Motor neuron (in vitro differentiated cells): ENCODE results near the gene DDX41. TPM values are rescaled to one million over a fixed set of nuclear protein-coding genes. Genes with fewer than 3 reads are reported as not detected.
A peak's percentile ranks its signal among the peaks of the same experiment; 100 is the strongest.
"Not testable (repeated sequence)": the region's sequence is repeated elsewhere in the genome, so short reads cannot be mapped to it uniquely, and the experiment has no call there.

Source experiments
- ATAC-seq, 8 experiments: fragments of 200-7000 bp; cut with Tn5 transposase; replicated peaks in 6 of 8; 2 replicates each; pipeline ENCODE4 v1.8.0; 2021; ENCODE audit warnings: mild to moderate bottlenecking in 8 of 8, moderate library complexity in 8 of 8
- H3K27ac ChIP-seq, 2 donors: fragments of 250-450 bp; sonication (Bioruptor Pico); 2 replicates each; pipeline ENCODE4 v1.9.0; 2021; ENCODE audit warnings: antibody characterized with exemption in 2 of 2, mild to moderate bottlenecking in 2 of 2, moderate library complexity in 1 of 2
- H3K4me1 ChIP-seq, 2 donors: fragments of 250-450 bp; sonication (Bioruptor Pico); replicated peaks in 1 of 2; 2 replicates each; pipeline ENCODE4 v1.6.1; 2021; ENCODE audit warnings: antibody characterized with exemption in 2 of 2, mild to moderate bottlenecking in 2 of 2, moderate library complexity in 1 of 2
- H3K4me3 ChIP-seq, 5 donors: fragments of 250-450 bp; sonication (Bioruptor Pico); 2 replicates each; pipeline ENCODE4 v1.9.0; 2021; ENCODE audit warnings: antibody characterized with exemption in 5 of 5, mild to moderate bottlenecking in 5 of 5, moderate library complexity in 4 of 5
- WGBS, 10 experiments: fragments of 450-650 bp; shearing (Covaris generic); methylation state at CpG; one replicate each; pipeline ENCODE4 v1.0.0; 2022; 5-methylcytosine and 5-hydroxymethylcytosine counted together
- in situ Hi-C, 9 experiments: fragments of 400-800 bp; cut with MboI; loops; one replicate each; pipeline ENCODE4 v1.15.0; 2021; ENCODE audit warnings: low sequenced_read_pairs in 9 of 9, low pct_unique_long_range_greater_than_20kb in 2 of 9; ENCODE audit not compliant: unreplicated experiment in 9 of 9
- total RNA-seq, 8 experiments: library from RNA; unstranded; fragments of 300-600 nt; gene quantifications; 2 replicates each; pipeline versions ENCODE4 v1.2.3 to v1.2.4, GENCODE V29; 2022

The DDX41 gene
- total RNA-seq, 8 experiments from 2014 or later = 72.7 to 158 (median 97.0) TPM

DNA sequence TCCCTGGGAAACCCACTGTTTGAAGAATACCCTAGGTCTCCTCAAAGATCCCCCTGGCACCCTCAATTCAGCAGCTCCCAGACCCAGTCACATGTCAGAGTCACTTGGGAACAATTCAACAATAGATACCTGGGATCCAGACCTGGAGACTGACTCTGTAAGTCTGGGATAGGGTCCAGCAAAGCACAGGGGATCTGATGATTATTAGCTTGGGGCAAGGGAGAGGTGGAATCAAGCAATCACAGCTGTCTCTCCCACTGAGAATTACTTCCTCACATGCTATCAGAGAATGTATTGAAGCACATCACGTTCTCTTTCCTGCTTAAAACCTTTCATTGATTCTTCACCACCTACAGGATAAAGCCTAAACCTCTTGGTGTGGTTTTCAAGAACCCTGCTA lies 31.7 kb upstream of the DDX41 start:
- ATAC-seq = no peak
- WGBS, 10 experiments = 43 to 100% (median 86%) methylated on average over 1 of the region's 1 CpG; no CpG with 5 or more reads in 7 of the 10 experiments
- in situ Hi-C loops = no loop called here
- no peak overlapping the region for H3K4me3 ChIP-seq
- peaks cover 22 to 25% of the 10 kb centered on the region in 2 donors for H3K4me1 ChIP-seq
- no peak overlapping the region for H3K27ac ChIP-seq

- Histone ChIP-seq H3K27ac (no peak overlapping the region), H3K4me3 (no peak overlapping the region), H3K4me1 (peaks cover 20 to 26% of the 10 kb centered on the region in 2 donors)
- in situ Hi-C loops = no loop called here
- WGBS, 10 experiments = 43 to 100% (median 94%) methylated on average over 1 to 3 of the region's 3 CpGs; no CpG with 5 or more reads in 1 of the 10 experiments
- peak in 1 of 8 experiments; percentile 4 for ATAC-seq
Observed at GRCh38 chr5:177547736-177548135, 31.0 kb upstream of the DDX41 start.

GRCh38 chr5:177546258-177546741 lies 29.5 kb upstream of the DDX41 start:
- 0 to 71% (median 22%) methylated on average over 1 of the region's 1 CpG; no CpG with 5 or more reads in 6 of the 10 experiments for WGBS, 10 experiments
- H3K27ac ChIP-seq = peak overlapping the region in 1 of 2 donors; percentile 12
- no peak overlapping the region for H3K4me3 ChIP-seq
- peak; percentile 80 to 97 (median 86) for ATAC-seq
- in situ Hi-C loops = no loop called here
- H3K4me1 ChIP-seq = peaks cover 13 to 20% of the 10 kb centered on the region in 2 donors

- peak in 6 of 8 experiments; percentile 7 to 63 (median 42) for ATAC-seq
- peak overlapping the region in 1 of 2 donors; percentile 50 for H3K27ac ChIP-seq
- 0 to 100% (median 59%) methylated on average over 1 to 4 of the region's 4 CpGs for WGBS, 10 experiments
- in situ Hi-C loops = no loop called here
- no peak overlapping the region for H3K4me3 ChIP-seq
- H3K4me1 ChIP-seq = peaks cover 13 to 20% of the 10 kb centered on the region in 2 donors
Observed at GRCh38 chr5:177545487-177546257, 28.9 kb upstream of the DDX41 start.

- in situ Hi-C loops = no loop called here
- Histone ChIP-seq H3K4me3 (no peak overlapping the region), H3K27ac (no peak overlapping the region), H3K4me1 (peaks cover 13 to 20% of the 10 kb centered on the region in 2 donors)
- ATAC-seq = peak in 1 of 8 experiments; percentile 25
- WGBS, 10 experiments = 14 to 93% (median 75%) methylated on average over 1 to 4 of the region's 4 CpGs; no CpG with 5 or more reads in 1 of the 10 experiments
Observed at GRCh38 chr5:177542816-177543465, 26.2 kb upstream of the DDX41 start.

DNA sequence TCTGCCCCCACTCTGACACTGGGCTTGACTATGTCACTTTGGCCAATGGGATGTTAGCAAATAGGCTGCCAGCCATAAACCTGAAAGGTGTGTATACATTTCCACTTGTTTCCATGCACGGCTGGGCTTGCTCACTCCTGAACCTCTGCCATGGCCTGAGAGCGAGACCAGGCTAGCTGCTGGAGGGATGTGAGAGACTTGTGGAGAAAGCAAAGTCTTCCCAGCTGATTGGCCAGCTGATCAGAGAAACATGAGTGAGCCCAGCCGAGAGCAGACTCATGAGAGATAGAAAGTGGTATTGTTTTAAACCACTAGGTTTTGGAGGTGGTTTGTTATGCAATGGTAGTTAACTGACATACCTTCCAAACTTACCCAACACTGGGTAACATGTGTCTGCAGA lies 23.7 kb upstream of the DDX41 start:
- in situ Hi-C loops = no loop called here
- WGBS, 10 experiments = 67 to 100% (median 96%) methylated on average over 1 to 3 of the region's 3 CpGs; no CpG with 5 or more reads in 1 of the 10 experiments

DNA sequence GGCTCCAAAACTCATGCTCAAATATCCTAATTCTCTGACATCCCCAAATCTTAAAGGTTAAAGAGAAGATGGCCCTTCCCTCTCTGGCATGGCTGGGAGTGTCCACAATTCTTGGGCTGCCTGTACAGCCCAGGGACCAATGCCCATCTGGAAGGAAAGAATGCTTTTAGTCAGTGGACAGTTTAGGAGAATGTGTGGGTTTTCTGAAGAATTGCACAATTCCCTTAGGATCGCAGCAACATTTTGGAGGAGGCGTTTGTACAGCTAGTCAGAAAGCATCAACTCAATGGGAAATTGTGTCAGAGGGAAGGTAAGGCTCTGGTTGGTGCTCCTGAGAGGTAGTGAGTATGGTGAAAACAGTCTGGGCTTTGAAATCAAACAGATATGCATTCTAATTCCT lies 22.6 kb upstream of the DDX41 start:
- WGBS, 10 experiments = 7 to 88% (median 80%) methylated on average over 1 to 2 of the region's 2 CpGs; no CpG with 5 or more reads in 7 of the 10 experiments
- ATAC-seq = peak in 2 of 8 experiments; percentile 28 to 42
- Histone ChIP-seq H3K4me3 (no peak overlapping the region), H3K4me1 (peaks cover 0 to 4% of the 10 kb centered on the region in 2 donors), H3K27ac (no peak overlapping the region)
- in situ Hi-C loops = no loop called here

More for the DNA sequence above, 23.7 kb upstream of the DDX41 start:
- no peak overlapping the region for H3K4me3 ChIP-seq
- peaks cover 2 to 5% of the 10 kb centered on the region in 2 donors for H3K4me1 ChIP-seq
- no peak for ATAC-seq
- H3K27ac ChIP-seq = no peak overlapping the region

DNA sequence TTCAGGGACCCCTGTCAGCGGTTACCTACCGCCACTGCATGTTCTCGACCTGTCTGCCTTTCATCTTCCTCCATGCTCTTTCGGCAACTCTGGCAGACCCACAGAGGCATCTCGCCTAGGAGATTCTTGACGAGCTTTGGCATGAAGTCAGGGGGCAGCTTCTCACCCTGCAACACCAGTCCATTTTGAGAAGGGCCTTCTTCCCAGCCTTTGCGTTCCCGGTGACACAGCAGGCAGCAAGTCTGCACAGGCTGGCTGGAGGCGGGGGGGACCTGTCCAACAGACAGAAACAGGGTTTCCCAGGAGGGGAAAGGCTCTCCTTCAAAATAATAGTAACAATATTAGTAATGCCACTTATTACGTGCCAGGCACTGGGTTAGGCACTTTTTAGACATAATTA lies 22.1 kb upstream of the DDX41 start:
- Histone ChIP-seq H3K4me1 (peaks cover 0 to 4% of the 10 kb centered on the region in 2 donors), H3K27ac (no peak overlapping the region), H3K4me3 (no peak overlapping the region)
- in situ Hi-C loops = no loop called here
- ATAC-seq = no peak
- WGBS, 10 experiments = 92 to 100% (median 100%) methylated on average over 1 to 9 of the region's 10 CpGs; no CpG with 5 or more reads in 5 of the 10 experiments

DNA sequence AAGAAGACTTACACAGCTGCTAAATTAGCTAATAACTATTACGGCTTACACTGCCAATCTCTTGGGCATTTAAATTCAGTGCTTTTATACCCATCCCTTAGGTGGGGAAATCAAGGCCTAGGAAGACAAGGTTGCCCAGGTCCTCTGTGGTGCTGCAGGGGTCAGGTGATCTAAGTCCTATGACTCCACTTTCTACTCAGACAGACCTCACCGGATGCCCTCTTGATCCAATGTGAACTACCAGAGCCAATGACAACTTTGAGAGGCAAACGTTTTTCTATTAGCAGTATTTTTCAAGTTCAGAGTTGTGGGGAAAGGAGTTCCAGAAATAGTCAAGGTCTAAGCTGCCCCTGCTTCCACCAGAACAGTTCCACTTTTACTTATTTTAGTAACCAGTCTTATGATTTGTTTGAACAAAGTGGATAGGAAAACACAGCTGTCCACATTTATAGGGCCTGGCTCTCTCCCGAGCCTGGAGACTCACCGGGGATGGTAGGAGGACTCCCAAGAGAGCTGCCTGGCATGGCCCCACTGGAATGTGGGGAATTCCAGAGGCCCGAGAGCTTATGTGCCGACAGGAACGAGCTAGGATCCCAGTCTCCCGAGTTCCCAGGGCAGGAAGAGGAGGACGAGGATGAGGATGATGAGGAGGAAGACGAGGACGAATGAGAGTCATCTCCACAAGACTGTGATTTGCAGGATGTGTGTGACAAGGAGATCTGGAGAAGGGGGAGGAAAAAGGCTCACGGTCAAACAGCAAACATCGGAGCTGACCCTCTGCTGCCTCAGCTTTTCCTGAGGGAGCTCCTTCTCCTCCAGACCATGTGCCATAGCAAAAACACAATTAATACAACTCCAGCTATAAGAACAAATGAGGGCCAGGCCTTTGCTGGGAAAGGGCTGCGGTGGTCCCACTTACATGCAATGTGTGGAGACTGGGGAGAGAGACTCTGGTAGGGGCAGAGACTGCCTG lies 20.9 kb upstream of the DDX41 start:
- H3K4me1 ChIP-seq = no peaks in the 10 kb centered on the region
- no peak overlapping the region for H3K4me3 ChIP-seq
- peak in 4 of 8 experiments; percentile 38 to 87 (median 63) for ATAC-seq
- WGBS, 10 experiments = 20 to 100% (median 83%) methylated on average over 2 to 14 of the region's 15 CpGs; no CpG with 5 or more reads in 1 of the 10 experiments
- H3K27ac ChIP-seq = no peak overlapping the region
- in situ Hi-C loops = no loop called here

GRCh38 chr5:177536386-177536785 lies 19.6 kb upstream of the DDX41 start:
- no peak for ATAC-seq
- in situ Hi-C loops = no loop called here
- Histone ChIP-seq H3K4me1 (no peaks in the 10 kb centered on the region), H3K27ac (no peak overlapping the region), H3K4me3 (no peak overlapping the region)
- WGBS, 10 experiments = 89% methylated on average over 2 of the region's 10 CpGs; no CpG with 5 or more reads in 9 of the 10 experiments

DNA sequence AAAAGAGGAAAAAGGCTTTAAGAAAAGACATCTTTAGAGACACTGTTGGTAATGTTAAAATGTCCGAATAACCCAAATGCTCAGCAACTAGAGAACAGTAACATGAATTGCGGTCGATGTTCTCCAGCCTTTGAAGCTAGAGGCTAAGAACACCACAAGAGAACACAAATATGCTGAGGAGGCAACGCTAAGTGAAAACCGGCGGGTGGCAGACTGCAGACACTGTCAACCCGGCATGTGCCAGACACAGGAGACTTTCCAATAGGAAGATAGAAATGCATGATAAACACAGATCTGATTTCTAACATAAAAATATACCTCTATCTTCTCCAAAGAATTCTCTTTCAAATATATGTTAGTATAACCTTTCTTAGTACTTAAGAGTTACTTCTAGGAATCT lies 18.4 kb upstream of the DDX41 start:
- WGBS, 10 experiments = 81 to 100% (median 89%) methylated on average over 3 to 7 of the region's 7 CpGs
- in situ Hi-C loops = no loop called here
- ATAC-seq = no peak
- H3K4me3 ChIP-seq = no peak overlapping the region
- no peak overlapping the region for H3K27ac ChIP-seq
- H3K4me1 ChIP-seq = no peaks in the 10 kb centered on the region

GRCh38 chr5:177534433-177534832 lies 17.7 kb upstream of the DDX41 start:
- in situ Hi-C loops, H3K27ac ChIP-seq, H3K4me1 ChIP-seq, H3K4me3 ChIP-seq, ATAC-seq: not testable (repeated sequence)
- 90 to 100% (median 98%) methylated on average over 1 to 7 of the region's 7 CpGs for WGBS, 10 experiments
